Neural progenitor cell (in vitro differentiated cells): ENCODE data around the gene TADA2A.

Experiments
- CTCF ChIP-seq: fragments of 200-600 bp; sonication (generic); IDR thresholded peaks from 2 replicates; pipeline ENCODE4 v1.5.1; 2017; ENCODE audit warnings: antibody characterized with exemption, mild to moderate bottlenecking
- EZH2 ChIP-seq: fragments of 200-600 bp; sonication (generic); IDR thresholded peaks from 2 replicates; pipeline ENCODE4 v1.6.1; 2017; ENCODE audit warnings: antibody characterized with exemption, mild to moderate bottlenecking, moderate library complexity

- TF ChIP-seq CTCF = peak; percentile 14
- TF ChIP-seq EZH2 = no peak
Measured at GRCh38 chr17:37489197-37490001, 82.7 kb downstream of the TADA2A start, which contains the start of gene DUSP14.
